Stimulated activated CD8-positive, alpha-beta memory T cell treated with anti-CD3 and anti-CD28 coated beads, Interleukin-15, amount 100 ng/mL, for 1 hour (primary cell): ENCODE data around the gene NTRK3.

ENCODE experiments used
- DNase-seq: peaks from one replicate; pipeline ENCODE4 v3.0.0-alpha.2; 2020; ENCODE audit warnings: low read depth

Gene NTRK3

GRCh38 chr15:88120026-88120425 is 136.5 kb downstream of the NTRK3 start:
- DNase-seq, result no peak

GRCh38 chr15:88118741-88119140 is 137.8 kb downstream of the NTRK3 start:
- DNase-seq, result no peak

- no peak for DNase-seq
Observed at GRCh38 chr15:88118035-88118434, 138.5 kb downstream of the NTRK3 start.

GRCh38 chr15:88115486-88116152 is 140.9 kb downstream of the NTRK3 start:
- DNase-seq, result no peak

- DNase-seq, result no peak
Observed at GRCh38 chr15:88113613-88114308, 142.8 kb downstream of the NTRK3 start.

GRCh38 chr15:88108991-88109390 is 147.5 kb downstream of the NTRK3 start:
- DNase-seq, result no peak

- no peak for DNase-seq
Observed at GRCh38 chr15:88108477-88108876, 148.1 kb downstream of the NTRK3 start.

- no peak for DNase-seq
Observed at GRCh38 chr15:88106074-88106473, 150.5 kb downstream of the NTRK3 start.

- no peak for DNase-seq
Observed at GRCh38 chr15:88104357-88104756, 152.2 kb downstream of the NTRK3 start.

GRCh38 chr15:88100181-88100580 is 156.4 kb downstream of the NTRK3 start:
- DNase-seq, result no peak

- DNase-seq, result no peak
Observed at GRCh38 chr15:88098361-88098760, 158.2 kb downstream of the NTRK3 start.

- DNase-seq, result no peak
Observed at GRCh38 chr15:88091444-88092016, 165.0 kb downstream of the NTRK3 start.

- DNase-seq, result no peak
Observed at GRCh38 chr15:88090481-88091011, 166.0 kb downstream of the NTRK3 start.

- no peak for DNase-seq
Observed at GRCh38 chr15:88089731-88090130, 166.8 kb downstream of the NTRK3 start.

GRCh38 chr15:88089024-88089620 is 167.4 kb downstream of the NTRK3 start:
- no peak for DNase-seq

- no peak for DNase-seq
Observed at GRCh38 chr15:88083811-88084760, 172.5 kb downstream of the NTRK3 start.

GRCh38 chr15:88080616-88081015 is 175.9 kb downstream of the NTRK3 start:
- no peak for DNase-seq

- DNase-seq, result no peak
Observed at GRCh38 chr15:88077296-88078020, 179.1 kb downstream of the NTRK3 start.

GRCh38 chr15:88076328-88076727 is 180.2 kb downstream of the NTRK3 start:
- no peak for DNase-seq

- no peak for DNase-seq
Observed at GRCh38 chr15:88075102-88075501, 181.4 kb downstream of the NTRK3 start.

- no peak for DNase-seq
Observed at GRCh38 chr15:88074386-88074785, 182.2 kb downstream of the NTRK3 start.
